HG02938 (cell line): ENCODE results near the gene COLQ.
"Not testable (repeated sequence)": the region's sequence is repeated elsewhere in the genome, so short reads cannot be mapped to it uniquely, and the experiment has no call there.

ENCODE experiments used
- ATAC-seq: cut with Tn5 transposase; IDR thresholded peaks from one replicate; pipeline ENCODE4 v1.9.1; 2021; ENCODE audit warnings: mild to moderate bottlenecking, moderate library complexity; ENCODE audit not compliant: unreplicated experiment

The COLQ gene

GRCh38 chr3:15458212-15458780, 63.2 kb downstream of the COLQ start:
- no peak for ATAC-seq

DNA sequence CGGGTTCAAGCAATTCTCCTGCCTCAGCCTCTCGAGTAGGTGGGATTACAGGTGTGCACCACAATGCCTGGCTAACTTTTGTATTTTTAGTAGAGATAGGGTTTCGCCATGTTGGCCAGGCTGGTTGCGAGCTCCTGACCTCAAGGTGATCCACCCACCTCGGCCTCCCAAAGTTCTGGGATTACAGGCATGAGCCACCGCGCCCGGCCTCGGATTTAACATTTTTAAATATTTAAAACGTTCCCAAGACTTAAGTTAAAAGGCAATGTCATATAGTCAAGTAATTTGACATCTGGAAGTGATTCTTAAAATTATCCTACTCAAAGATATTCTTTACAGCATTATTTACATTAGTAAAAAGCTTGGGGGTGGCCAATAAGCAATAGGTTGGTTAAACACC, 64.6 kb downstream of the COLQ start:
- not testable (repeated sequence) for ATAC-seq

GRCh38 chr3:15456321-15456720, 65.2 kb downstream of the COLQ start:
- no peak for ATAC-seq

DNA sequence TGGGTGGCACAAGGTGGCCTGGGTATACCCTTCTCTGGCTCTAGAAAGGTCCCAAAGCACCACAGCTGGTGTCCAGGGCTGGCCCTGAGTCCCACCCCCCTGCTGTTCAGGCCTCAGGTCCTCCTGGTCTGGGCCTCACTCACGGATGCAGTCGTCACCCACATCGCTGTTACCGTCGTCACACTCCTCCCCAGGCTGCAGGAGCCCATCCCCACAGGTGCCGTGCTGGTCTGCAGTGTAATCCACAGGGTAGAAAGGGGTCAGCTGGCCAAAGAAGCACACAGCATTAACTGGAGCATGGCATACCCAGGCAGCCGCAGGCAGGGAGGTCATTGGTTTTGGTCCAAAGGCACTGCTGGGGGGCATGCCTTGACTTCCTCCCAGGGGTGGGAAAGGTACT, 65.8 kb downstream of the COLQ start:
- no peak for ATAC-seq

GRCh38 chr3:15454965-15455364, 66.5 kb downstream of the COLQ start:
- ATAC-seq: no peak

DNA sequence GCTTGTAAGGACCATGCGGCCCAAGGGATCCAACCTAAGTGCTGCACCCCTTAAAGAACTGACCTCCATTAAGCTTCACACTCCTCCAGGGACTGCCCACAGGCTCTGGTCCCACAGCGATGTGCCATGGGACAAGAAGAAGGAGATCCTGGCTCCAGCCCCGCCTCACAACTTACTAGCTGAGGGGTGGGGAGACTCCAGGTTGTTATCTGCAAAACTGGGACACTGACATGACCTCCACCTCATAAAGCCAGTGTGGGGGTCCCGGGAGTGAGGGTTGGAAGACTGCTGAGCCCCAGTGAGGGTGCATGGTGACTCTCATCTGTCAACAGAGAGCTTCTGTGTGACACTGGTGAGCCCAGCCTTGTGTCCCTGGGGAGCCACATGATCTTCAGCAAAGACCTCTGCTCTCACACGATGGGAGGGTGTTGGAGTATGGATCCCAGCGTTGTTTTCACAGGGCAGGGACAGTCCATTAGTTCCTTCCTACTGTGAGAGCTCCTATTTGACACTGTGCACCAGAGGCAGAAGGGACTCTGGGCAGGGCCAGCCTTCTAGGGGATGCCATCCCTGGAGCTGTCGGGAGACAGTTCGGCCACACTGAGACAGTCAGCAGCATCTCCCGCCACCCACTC, 67.4 kb downstream of the COLQ start:
- ATAC-seq: no peak

DNA sequence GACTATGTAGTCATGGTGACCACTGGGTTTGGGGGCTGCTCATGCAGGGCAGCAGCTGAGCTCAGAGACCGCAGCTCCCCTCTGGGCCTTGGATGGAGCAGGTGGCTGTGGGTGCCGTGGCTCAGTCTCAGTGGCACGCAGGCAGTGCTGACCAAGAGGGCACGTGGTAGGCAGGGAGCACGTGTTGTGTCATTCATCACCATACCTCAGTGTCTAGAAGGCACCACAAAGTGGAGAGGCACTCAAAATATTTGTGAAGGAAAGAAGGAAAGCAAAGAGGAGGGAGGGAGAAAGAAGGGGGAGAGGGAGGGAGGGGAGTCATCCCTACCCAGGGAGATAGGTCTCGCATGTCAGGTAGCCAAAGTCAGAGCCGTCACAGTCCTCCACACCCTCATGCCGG, 68.0 kb downstream of the COLQ start:
- no peak for ATAC-seq

DNA sequence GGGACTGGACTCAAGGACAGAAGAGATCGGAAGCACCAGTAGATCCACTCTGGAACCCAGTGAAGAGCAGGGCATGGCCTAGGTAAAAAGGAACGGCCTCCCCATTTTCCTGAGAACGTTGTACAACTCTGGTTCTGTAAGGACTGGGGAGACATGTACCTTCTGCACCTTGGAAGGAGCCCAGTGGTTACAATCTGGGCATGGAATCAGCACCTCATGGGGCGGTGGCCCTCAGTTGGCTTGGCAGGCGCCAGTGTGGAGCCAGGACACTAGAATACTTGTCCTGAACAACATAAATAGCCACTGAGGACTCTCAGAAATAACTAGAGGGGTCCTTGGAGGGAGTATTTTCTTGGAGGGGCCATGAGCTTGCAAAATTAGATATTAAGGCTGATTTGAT, 68.5 kb downstream of the COLQ start:
- no peak for ATAC-seq

GRCh38 chr3:15452156-15452555, 69.3 kb downstream of the COLQ start:
- ATAC-seq: no peak

DNA sequence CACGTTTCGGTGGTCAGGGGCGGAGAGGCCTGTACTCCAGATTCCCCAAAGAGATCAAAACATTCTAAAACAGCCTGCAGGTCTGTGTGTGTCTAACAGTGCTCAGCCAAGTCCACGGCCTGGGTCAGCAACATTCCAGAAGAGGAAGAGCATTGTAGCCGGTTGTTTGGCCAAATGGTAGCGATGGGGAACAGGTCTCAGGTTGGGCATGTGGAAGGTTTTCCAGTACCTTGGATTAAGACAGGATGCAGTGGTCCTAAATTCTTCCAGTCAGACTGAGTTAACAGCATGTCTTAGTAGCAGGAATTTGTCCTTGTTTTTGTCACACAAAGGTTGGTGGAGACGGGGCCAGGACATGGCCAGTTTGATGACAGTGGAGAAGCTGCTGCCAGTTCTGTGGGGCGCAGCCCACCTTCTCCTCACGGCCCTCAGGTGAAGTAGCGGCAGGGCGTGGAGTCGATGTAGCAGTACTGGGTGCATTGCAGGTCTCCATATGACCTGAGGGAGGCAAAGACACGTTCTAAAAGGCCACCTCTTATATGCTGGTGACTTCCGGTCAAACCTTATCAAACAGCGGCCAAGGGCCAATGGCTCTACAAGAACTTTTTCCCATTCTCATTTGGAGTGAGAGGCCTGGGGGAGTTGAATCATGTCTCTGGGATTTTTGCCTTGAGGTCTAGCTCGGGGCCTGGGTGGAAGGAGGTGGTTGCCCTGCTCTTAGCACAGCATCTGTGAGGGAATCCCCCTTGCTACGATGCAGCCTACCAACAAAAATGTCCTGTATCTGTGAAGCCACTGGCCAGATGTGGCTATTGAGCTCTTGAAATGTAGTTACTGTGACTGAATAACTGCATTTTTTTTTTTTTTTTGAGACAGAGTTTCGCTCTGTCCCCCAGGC, 70.0 kb downstream of the COLQ start:
- no peak for ATAC-seq

- no peak for ATAC-seq
These were observed 70.9 kb downstream of the COLQ start for GRCh38 chr3:15450438-15451215.

GRCh38 chr3:15449489-15450224, 71.8 kb downstream of the COLQ start:
- no peak for ATAC-seq

GRCh38 chr3:15443826-15444524, 77.5 kb downstream of the COLQ start:
- ATAC-seq: no peak

DNA sequence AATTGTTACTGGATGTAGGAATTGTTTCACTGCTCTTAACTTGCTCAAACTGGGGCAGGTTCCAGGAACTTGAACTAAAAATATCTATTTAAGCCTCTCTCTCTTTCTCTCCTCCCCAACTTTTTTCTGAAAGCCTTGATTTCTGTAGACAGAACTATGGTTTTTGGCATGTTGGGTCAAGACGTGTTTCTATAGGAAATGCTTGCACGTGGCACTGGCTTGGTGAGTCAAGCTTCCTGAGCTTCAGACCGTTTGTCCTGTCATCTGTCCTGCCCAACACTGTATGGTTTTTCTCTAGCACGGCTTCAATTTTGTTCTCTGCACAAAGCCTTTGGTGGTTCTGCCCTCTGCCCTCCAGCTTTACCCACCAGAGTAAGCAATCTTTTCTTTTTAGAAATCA, 80.6 kb downstream of the COLQ start:
- ATAC-seq: no peak

- no peak for ATAC-seq
These were observed 82.0 kb downstream of the COLQ start for GRCh38 chr3:15439476-15439875.

DNA sequence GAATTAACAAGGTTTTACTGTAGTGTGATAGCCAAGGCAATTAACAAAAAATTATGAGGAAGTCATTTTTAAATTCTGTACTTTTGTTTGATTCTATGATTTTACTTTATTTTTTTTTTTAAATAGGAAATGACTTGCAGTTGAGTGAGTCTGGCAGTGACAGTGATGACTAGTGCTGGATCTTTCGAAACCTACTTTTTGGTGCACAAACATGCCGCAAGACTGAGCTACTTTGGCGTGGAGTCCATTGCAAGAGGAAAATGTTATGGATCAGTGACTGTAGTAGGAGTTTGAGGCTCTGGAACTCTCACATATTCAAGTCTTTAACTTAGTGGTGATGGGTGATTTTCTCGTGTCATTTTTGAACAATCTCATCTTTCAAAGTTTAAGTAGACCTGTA, 82.5 kb downstream of the COLQ start:
- no peak for ATAC-seq

DNA sequence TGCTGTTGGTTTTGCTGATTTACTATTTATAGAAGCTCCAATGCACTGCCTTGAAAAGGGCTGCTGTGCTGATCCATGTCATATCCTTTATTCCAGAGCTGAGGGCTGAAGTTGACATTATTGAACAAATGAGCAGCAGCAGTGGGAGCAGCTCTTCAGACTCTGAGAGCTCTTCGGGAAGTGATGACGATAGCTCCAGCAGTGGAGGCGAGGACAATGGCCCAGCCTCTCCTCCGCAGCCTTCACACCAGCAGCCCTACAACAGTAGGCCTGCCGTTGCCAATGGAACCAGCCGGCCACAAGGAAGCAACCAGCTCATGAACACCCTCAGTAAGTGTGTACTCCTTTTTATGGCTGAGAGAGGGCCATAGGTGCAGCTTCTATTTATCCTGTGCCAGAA, 85.3 kb downstream of the COLQ start:
- no peak for ATAC-seq

- no peak for ATAC-seq
These were observed 86.8 kb downstream of the COLQ start for GRCh38 chr3:15434756-15435155.

DNA sequence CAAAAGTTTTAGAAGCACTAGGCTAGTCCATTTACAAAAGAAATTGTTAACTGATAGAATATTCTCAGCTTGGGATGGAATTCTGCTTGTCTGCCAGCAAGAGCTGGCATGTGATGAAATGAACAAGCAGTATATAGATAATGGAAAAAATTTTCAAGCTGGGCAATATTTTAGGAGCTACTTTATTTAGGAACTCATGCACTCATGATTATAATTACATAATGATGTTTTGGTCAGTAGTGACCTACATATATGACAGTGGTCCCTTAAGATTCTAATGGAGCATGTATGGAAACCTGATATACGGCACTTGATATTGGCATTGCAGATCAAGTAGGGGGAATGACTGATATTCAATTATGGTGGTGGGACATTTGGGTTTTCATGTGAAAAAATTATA, 88.0 kb downstream of the COLQ start:
- no peak for ATAC-seq

DNA sequence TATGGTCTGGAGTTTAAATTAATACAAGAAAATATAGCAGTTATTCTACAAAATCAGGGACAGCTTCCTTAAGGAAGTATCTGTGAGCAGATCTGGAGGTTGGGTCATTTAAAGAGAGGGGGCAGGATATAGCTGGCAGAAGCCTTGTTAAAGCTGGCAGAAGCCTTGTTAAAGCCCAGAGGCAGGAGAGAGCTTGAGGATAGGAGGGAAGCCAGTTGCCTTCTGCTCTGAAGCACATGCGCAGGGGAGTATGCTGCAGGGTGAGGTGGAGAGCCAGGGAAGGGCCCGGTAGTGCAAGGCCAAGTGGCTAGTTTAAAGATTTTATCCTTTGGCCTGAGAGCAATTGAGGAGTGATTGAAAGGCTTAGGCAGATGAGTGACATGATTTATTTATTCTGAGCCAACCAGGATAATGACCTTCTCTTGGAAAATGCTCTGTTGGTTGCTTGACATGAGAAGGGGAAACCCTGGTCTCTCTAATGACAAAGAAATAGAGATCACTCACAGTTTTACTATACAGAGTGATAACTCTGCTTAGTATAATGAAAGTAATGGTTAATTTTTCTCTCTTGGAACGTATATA, 90.2 kb downstream of the COLQ start:
- no peak for ATAC-seq
